K562 (cell line): ENCODE results near the gene ERAL1. TPM values are rescaled to one million over a fixed set of nuclear protein-coding genes. Genes with fewer than 3 reads are reported as not detected.

Source experiments
- AFF1 ChIP-seq, 2 experiments: fragments of 450-650 bp; IDR thresholded peaks; 2 replicates each; pipeline ENCODE4 v1.6.1; 2018; ENCODE audit warnings: mild to moderate bottlenecking in 2 of 2, low read depth in 1 of 2; ENCODE audit not compliant: partially characterized antibody in 2 of 2
- CHD4 ChIP-seq: fragments of 200-600 bp; sonication (generic); IDR thresholded peaks from 3 replicates; pipeline ENCODE4 v1.6.1; 2012; ENCODE audit warnings: low read depth, mild to moderate bottlenecking, mixed read lengths, low read length, inconsistent platforms; ENCODE audit not compliant: insufficient read depth, insufficient replicate concordance, poor library complexity, severe bottlenecking
- EGR1 ChIP-seq: fragments of 450-650 bp; conservative IDR thresholded peaks from 2 replicates; pipeline ENCODE4 v1.6.1; 2017; ENCODE audit warnings: mild to moderate bottlenecking
- GMEB1 ChIP-seq: fragments of 250-450 bp; sonication (Bioruptor Pico); IDR thresholded peaks from 2 replicates; pipeline ENCODE4 v1.4.0; 2020; ENCODE audit warnings: mild to moderate bottlenecking
- HNRNPLL ChIP-seq: fragments of 200-400 bp; formaldehyde crosslinking; IDR thresholded peaks from 2 replicates; pipeline ENCODE4 v1.6.1; 2017; ENCODE audit warnings: low read length, low read depth, mild to moderate bottlenecking; ENCODE audit not compliant: poor library complexity, severe bottlenecking
- HSF4 ChIP-seq: fragments of 250-450 bp; sonication (Bioruptor Pico); IDR thresholded peaks from 2 replicates; pipeline ENCODE4 v2.1.2; 2022; ENCODE audit warnings: mild to moderate bottlenecking, moderate library complexity, borderline replicate concordance
- MCM5 ChIP-seq: fragments of 450-650 bp; IDR thresholded peaks from 2 replicates; pipeline ENCODE4 v1.6.1; 2016; ENCODE audit warnings: low read depth
- PHTF2 ChIP-seq: fragments of 250-450 bp; sonication (Bioruptor Pico); IDR thresholded peaks from 2 replicates; pipeline ENCODE4 v1.5.0; 2021; ENCODE audit warnings: mild to moderate bottlenecking
- SAFB2 ChIP-seq: fragments of 200-400 bp; formaldehyde crosslinking; IDR thresholded peaks from 2 replicates; pipeline ENCODE4 v1.6.1; 2018; ENCODE audit warnings: borderline replicate concordance, low read length, low read depth, moderate library complexity; ENCODE audit not compliant: severe bottlenecking
- SLC30A9 ChIP-seq: fragments of 250-450 bp; sonication (Bioruptor Pico); IDR thresholded peaks from 2 replicates; pipeline ENCODE4 v1.8.0; 2022; ENCODE audit warnings: mild to moderate bottlenecking, moderate library complexity
- SUPT5H ChIP-seq: fragments of 450-650 bp; IDR thresholded peaks from 2 replicates; pipeline ENCODE4 v1.6.1; 2016
- TFE3 ChIP-seq: fragments of 450-650 bp; formaldehyde crosslinking; IDR thresholded peaks from 2 replicates; pipeline ENCODE4 v1.4.0; 2020; ENCODE audit warnings: mild to moderate bottlenecking, mixed read lengths
- UBTF ChIP-seq, 2 experiments: IDR thresholded peaks; 2 replicates each; pipeline ENCODE4 v1.6.1; 2012; ENCODE audit warnings: improper control_type of control experiment in 2 of 2, low read depth in 2 of 2, low read length in 2 of 2, borderline replicate concordance in 1 of 2
- YY1 ChIP-seq, 3 experiments: IDR thresholded peaks; 2 replicates each; pipeline ENCODE4 v1.6.1; 2011; ENCODE audit warnings: low read length in 2 of 3, mild to moderate bottlenecking in 2 of 3, moderate library complexity in 2 of 3, borderline replicate concordance in 1 of 3, control low read depth in 1 of 3, low read depth in 1 of 3; ENCODE audit not compliant: insufficient read depth in 3 of 3, insufficient replicate concordance in 2 of 3, control insufficient read depth in 1 of 3, insufficient read length in 1 of 3; ENCODE audit errors: extremely low read depth in 1 of 3
- ZBTB8A ChIP-seq: fragments of 450-650 bp; IDR thresholded peaks from 2 replicates; pipeline ENCODE4 v1.6.1; 2018; ENCODE audit warnings: mild to moderate bottlenecking, moderate library complexity; ENCODE audit not compliant: partially characterized antibody
- polyA plus RNA-seq, 8 experiments: library from polyadenylated mRNA; depleted of rRNA in 4 of 8; stranded (reverse) in 5 of 8; unstranded in 3 of 8; fragments of >200 nt; fragmentation: Nextera tagmentation in 2 of 8; fragmentation: Illumina TruSeq in 1 of 8; extraction: Ambion mirVana in 2 of 8; extraction: Trizol in 1 of 8; gene quantifications; 2 replicates each; pipeline versions ENCODE4 v1.2.1 to v1.2.3, GENCODE V29; 2011 to 2014; ENCODE audit warnings: inconsistent platforms in 1 of 8, missing spikeins in 1 of 8
- total RNA-seq, 7 experiments: library from RNA; depleted of rRNA in 6 of 7; stranded (reverse); fragments of >200 nt in 6 of 7; fragmentation: Illumina TruSeq in 2 of 7; extraction: Trizol in 2 of 7; gene quantifications; 2 replicates each; pipeline versions ENCODE4 v1.2.1 to v1.2.3, GENCODE V29; 2011 to 2021; ENCODE audit warnings: low replicate concordance in 1 of 7

The ERAL1 gene
- total and polyA plus RNA-seq, 9 of the 15 experiments (the other 6 are each of a cell fraction or from before 2014, with no cell fraction given): 37.5 to 351 (median 106) TPM

GRCh38 chr17:28865946-28866752 lies 11.3 kb downstream of the ERAL1 start (continued):
- TF ChIP-seq HNRNPLL (no peak), EGR1 (no peak), GMEB1 (CRISPR knock-in tag) (no peak), CHD4 (no peak), ZBTB8A (no peak), AFF1 (IDR thresholded peaks at IDR 0.05; ENCODE audit: low read depth in 1 of 2, partially characterized antibody in 2 of 2) (no peak), SAFB2 (no peak), SUPT5H (0 out of 2 replicates have a peak, but pooled peaks have one; percentile 31), HSF4 (no peak), TFE3 (no peak), YY1 (IDR thresholded peaks at IDR 0.05; ENCODE audit: borderline replicate concordance in 1 of 3, control insufficient read depth in 1 of 3, extremely low read depth in 1 of 3, insufficient read depth in 3 of 3, insufficient read length in 1 of 3, insufficient replicate concordance in 2 of 3, low read depth in 1 of 3, low read length in 2 of 3) (no peak), PHTF2 (CRISPR knock-in tag) (no peak), SLC30A9 (CRISPR knock-in tag) (no peak), MCM5 (no peak), UBTF (IDR thresholded peaks at IDR 0.05; ENCODE audit: borderline replicate concordance in 1 of 2, low read depth in 2 of 2, low read length in 2 of 2) (0 out of 4 replicates have a peak, but pooled peaks of 1 of the 2 experiments have one; percentile 28)
